ENCODE data around the gene NOMO2. TPM values are rescaled to one million over a fixed set of nuclear protein-coding genes. Genes with fewer than 3 reads are reported as not detected.
"Not testable (repeated sequence)": the region's sequence is repeated elsewhere in the genome, so short reads cannot be mapped to it uniquely, and the experiment has no call there.

The NOMO2 gene
- total RNA-seq, 1 experiment from 2014 or later, result 141 TPM

- in situ Hi-C loops (cut with HindIII; ENCODE audit: low pct_unique_long_range_greater_than_20kb, low sequenced_read_pairs), result not testable (repeated sequence)
These were observed 17.4 kb upstream of the NOMO2 start for GRCh38 chr16:18579261-18579660.

GRCh38 chr16:18577942-18578341 lies 16.0 kb upstream of the NOMO2 start:
- in situ Hi-C loops (cut with HindIII; ENCODE audit: low pct_unique_long_range_greater_than_20kb, low sequenced_read_pairs); DNase-seq (ENCODE audit: low read depth): not testable (repeated sequence)

More at GRCh38 chr16:18579261-18579660, 17.4 kb upstream of the NOMO2 start:
- not testable (repeated sequence) for DNase-seq (ENCODE audit: low read depth)

- DNase-seq (ENCODE audit: low read depth); in situ Hi-C loops (cut with HindIII; ENCODE audit: low pct_unique_long_range_greater_than_20kb, low sequenced_read_pairs): not testable (repeated sequence)
These were observed 14.0 kb upstream of the NOMO2 start for GRCh38 chr16:18575945-18576344.

GRCh38 chr16:18575298-18575917 lies 13.5 kb upstream of the NOMO2 start:
- DNase-seq (ENCODE audit: low read depth); in situ Hi-C loops (cut with HindIII; ENCODE audit: low pct_unique_long_range_greater_than_20kb, low sequenced_read_pairs): not testable (repeated sequence)

GRCh38 chr16:18573887-18574286 lies 12.0 kb upstream of the NOMO2 start:
- DNase-seq (ENCODE audit: low read depth); in situ Hi-C loops (cut with HindIII; ENCODE audit: low pct_unique_long_range_greater_than_20kb, low sequenced_read_pairs): not testable (repeated sequence)

- DNase-seq (ENCODE audit: low read depth); in situ Hi-C loops (cut with HindIII; ENCODE audit: low pct_unique_long_range_greater_than_20kb, low sequenced_read_pairs): not testable (repeated sequence)
These were observed 11.1 kb upstream of the NOMO2 start for GRCh38 chr16:18572973-18573372.

- DNase-seq (ENCODE audit: low read depth); in situ Hi-C loops (cut with HindIII; ENCODE audit: low pct_unique_long_range_greater_than_20kb, low sequenced_read_pairs): not testable (repeated sequence)
These were observed 9.5 kb upstream of the NOMO2 start for GRCh38 chr16:18571307-18571850.

- in situ Hi-C loops (cut with HindIII; ENCODE audit: low pct_unique_long_range_greater_than_20kb, low sequenced_read_pairs); DNase-seq (ENCODE audit: low read depth): not testable (repeated sequence)
These were observed 8.8 kb upstream of the NOMO2 start for GRCh38 chr16:18570529-18571306.

GRCh38 chr16:18560416-18561220 lies 1.3 kb downstream of the NOMO2 start:
- in situ Hi-C loops (cut with HindIII; ENCODE audit: low pct_unique_long_range_greater_than_20kb, low sequenced_read_pairs); DNase-seq (ENCODE audit: low read depth): not testable (repeated sequence)

- DNase-seq (ENCODE audit: low read depth); in situ Hi-C loops (cut with HindIII; ENCODE audit: low pct_unique_long_range_greater_than_20kb, low sequenced_read_pairs): not testable (repeated sequence)
These were observed 8.2 kb downstream of the NOMO2 start for GRCh38 chr16:18553671-18554070.

- in situ Hi-C loops (cut with HindIII; ENCODE audit: low pct_unique_long_range_greater_than_20kb, low sequenced_read_pairs); DNase-seq (ENCODE audit: low read depth): not testable (repeated sequence)
These were observed 14.5 kb downstream of the NOMO2 start for GRCh38 chr16:18547382-18547781.

- DNase-seq (ENCODE audit: low read depth); in situ Hi-C loops (cut with HindIII; ENCODE audit: low pct_unique_long_range_greater_than_20kb, low sequenced_read_pairs): not testable (repeated sequence)
These were observed 15.0 kb downstream of the NOMO2 start for GRCh38 chr16:18546853-18547252.

- DNase-seq (ENCODE audit: low read depth); in situ Hi-C loops (cut with HindIII; ENCODE audit: low pct_unique_long_range_greater_than_20kb, low sequenced_read_pairs): not testable (repeated sequence)
These were observed 17.4 kb downstream of the NOMO2 start for GRCh38 chr16:18544232-18545081.

- DNase-seq (ENCODE audit: low read depth); in situ Hi-C loops (cut with HindIII; ENCODE audit: low pct_unique_long_range_greater_than_20kb, low sequenced_read_pairs): not testable (repeated sequence)
These were observed 20.0 kb downstream of the NOMO2 start for GRCh38 chr16:18541912-18542311.

GRCh38 chr16:18537004-18537403 lies 24.9 kb downstream of the NOMO2 start:
- in situ Hi-C loops (cut with HindIII; ENCODE audit: low pct_unique_long_range_greater_than_20kb, low sequenced_read_pairs); DNase-seq (ENCODE audit: low read depth): not testable (repeated sequence)

- DNase-seq (ENCODE audit: low read depth); in situ Hi-C loops (cut with HindIII; ENCODE audit: low pct_unique_long_range_greater_than_20kb, low sequenced_read_pairs): not testable (repeated sequence)
These were observed 26.3 kb downstream of the NOMO2 start for GRCh38 chr16:18535519-18536168.

GRCh38 chr16:18534308-18534707 lies 27.6 kb downstream of the NOMO2 start:
- in situ Hi-C loops (cut with HindIII; ENCODE audit: low pct_unique_long_range_greater_than_20kb, low sequenced_read_pairs); DNase-seq (ENCODE audit: low read depth): not testable (repeated sequence)

Measured in Caki2 (cell line).